Activated CD8-positive, alpha-beta T cell treated with anti-CD3 and anti-CD28 coated beads, Interleukin-2, amount 10 ng/mL, durations not matched to agents 7 days and 5 days (primary cell): ENCODE results near the gene SETD2. TPM values are rescaled to one million over a fixed set of nuclear protein-coding genes. Genes with fewer than 3 reads are reported as not detected.
A peak's percentile ranks its signal among the peaks of the same experiment; 100 is the strongest.
"Not testable (repeated sequence)": the region's sequence is repeated elsewhere in the genome, so short reads cannot be mapped to it uniquely, and the experiment has no call there.

Source experiments
- ATAC-seq: fragments of 150-1000 bp; cut with Tn5 transposase; one replicate; pipeline ENCODE4 v1.10.0; 2021; ENCODE audit warnings: moderate library complexity
- CTCF ChIA-PET: fragments of 350-600 bp; sonication (Branson Sonifier 250); formaldehyde crosslinking; loops from one replicate; lab custom pipeline; 2021; ENCODE audit warnings: antibody characterized with exemption; lab: Charles Lee
- POLR2A ChIA-PET: fragments of 350-600 bp; sonication (Branson Sonifier 250); formaldehyde crosslinking; loops from one replicate; lab custom pipeline; 2021; ENCODE audit warnings: antibody characterized with exemption; lab: Charles Lee
- DNase-seq: peaks from one replicate; pipeline ENCODE4 v3.0.0-alpha.2; 2020
- H3K27ac Mint-ChIP-seq: one replicate; pipeline ENCODE4 v1.8.0; 2021; ENCODE audit warnings: mild to moderate bottlenecking, mixed read lengths
- H3K27me3 Mint-ChIP-seq: one replicate; pipeline ENCODE4 v1.8.0; 2021; ENCODE audit warnings: low read depth, mixed read lengths
- H3K36me3 Mint-ChIP-seq: one replicate; pipeline ENCODE4 v1.8.0; 2021; ENCODE audit warnings: low read depth, mixed read lengths
- H3K4me1 Mint-ChIP-seq: one replicate; pipeline ENCODE4 v1.8.0; 2021; ENCODE audit warnings: low read depth, mixed read lengths
- H3K4me3 Mint-ChIP-seq: one replicate; pipeline ENCODE4 v1.8.0; 2021; ENCODE audit warnings: mild to moderate bottlenecking, mixed read lengths
- H3K9me3 Mint-ChIP-seq: one replicate; pipeline ENCODE4 v1.8.0; 2022; ENCODE audit warnings: mixed read lengths; ENCODE audit not compliant: insufficient read depth
- total RNA-seq, 2 experiments: library from RNA; stranded (reverse); gene quantifications; one replicate each; pipeline ENCODE4 v1.2.3, GENCODE V29; 2021

SETD2 gene
- total RNA-seq, 2 experiments from 2014 or later = 43.1 to 48.1 TPM

GRCh38 chr3:47031041-47031440, 132.9 kb downstream of the SETD2 start:
- not testable (repeated sequence) for H3K27me3 Mint-ChIP-seq, H3K4me3 Mint-ChIP-seq, DNase-seq, H3K9me3 Mint-ChIP-seq
- ATAC-seq = peak; percentile 82
- peak overlapping the region; percentile 75 for H3K27ac Mint-ChIP-seq
- peaks cover 29% of the 10 kb centered on the region for H3K4me1 Mint-ChIP-seq
- peaks cover 53% of the 10 kb centered on the region for H3K36me3 Mint-ChIP-seq
- ChIA-PET POLR2A (interaction anchor here (0.7 to 1.6 kb wide), 5 partner anchors 10 to 132 kb away, joined by 3 to 4 read pairs (median 3); no protein-coding TSS in a partner anchor), CTCF (interaction anchor here (1.2 to 5.1 kb wide), 3 partner anchors 10 to 293 kb away, joined by 4 to 34 read pairs (median 14); no protein-coding TSS in a partner anchor)

- no peak for ATAC-seq
- ChIA-PET POLR2A (interaction anchor here (0.6 kb wide), 1 partner anchor 49 kb away, joined by 5 read pairs; no protein-coding TSS in a partner anchor), CTCF (interaction anchor here (0.8 to 5.1 kb wide), 3 partner anchors 9 to 30 kb away, joined by 3 to 34 read pairs (median 3); no protein-coding TSS in a partner anchor)
- H3K27me3 Mint-ChIP-seq = no peaks in the 10 kb centered on the region
- no peak overlapping the region for H3K4me3 Mint-ChIP-seq
- no peaks in the 10 kb centered on the region for H3K9me3 Mint-ChIP-seq
- H3K4me1 Mint-ChIP-seq = peaks cover 29% of the 10 kb centered on the region
- peaks cover 38% of the 10 kb centered on the region for H3K36me3 Mint-ChIP-seq
- no peak overlapping the region for H3K27ac Mint-ChIP-seq
- no peak for DNase-seq
Measured at GRCh38 chr3:47028667-47029066, 135.2 kb downstream of the SETD2 start.

- Mint-ChIP-seq H3K4me1 (peaks cover 29% of the 10 kb centered on the region), H3K27ac (no peak overlapping the region), H3K27me3 (no peaks in the 10 kb centered on the region), H3K36me3 (peaks cover 36% of the 10 kb centered on the region), H3K9me3 (no peaks in the 10 kb centered on the region), H3K4me3 (no peak overlapping the region)
- ChIA-PET CTCF (interaction anchor here (0.8 to 5.1 kb wide), 3 partner anchors 9 to 29 kb away, joined by 3 to 34 read pairs (median 3); no protein-coding TSS in a partner anchor), POLR2A (no interaction called here)
- no peak for DNase-seq
- no peak for ATAC-seq
Measured at GRCh38 chr3:47028146-47028545, 135.8 kb downstream of the SETD2 start.

GRCh38 chr3:47026432-47026831, 137.5 kb downstream of the SETD2 start:
- POLR2A ChIA-PET, H3K27ac Mint-ChIP-seq, H3K9me3 Mint-ChIP-seq, ATAC-seq, H3K27me3 Mint-ChIP-seq, H3K4me3 Mint-ChIP-seq, DNase-seq, CTCF ChIA-PET: not testable (repeated sequence)
- Mint-ChIP-seq H3K36me3 (peaks cover 32% of the 10 kb centered on the region), H3K4me1 (peaks cover 22% of the 10 kb centered on the region)

GRCh38 chr3:47024932-47025331, 139.0 kb downstream of the SETD2 start:
- DNase-seq (no peak), ATAC-seq (no peak)
- H3K4me3 Mint-ChIP-seq = no peak overlapping the region
- H3K27me3 Mint-ChIP-seq = no peaks in the 10 kb centered on the region
- POLR2A ChIA-PET = no interaction called here
- no peaks in the 10 kb centered on the region for H3K9me3 Mint-ChIP-seq
- peaks cover 27% of the 10 kb centered on the region for H3K36me3 Mint-ChIP-seq
- CTCF ChIA-PET = interaction anchor here (1.2 kb wide), 1 partner anchor 14 kb away, joined by 3 read pairs; no protein-coding TSS in a partner anchor
- peaks cover 18% of the 10 kb centered on the region for H3K4me1 Mint-ChIP-seq
- no peak overlapping the region for H3K27ac Mint-ChIP-seq

GRCh38 chr3:47022641-47023071, 141.3 kb downstream of the SETD2 start:
- Mint-ChIP-seq H3K27me3 (no peaks in the 10 kb centered on the region), H3K4me3 (no peak overlapping the region), H3K9me3 (no peaks in the 10 kb centered on the region), H3K4me1 (peaks cover 39% of the 10 kb centered on the region), H3K36me3 (peaks cover 25% of the 10 kb centered on the region), H3K27ac (no peak overlapping the region)
- ChIA-PET POLR2A (interaction anchor here (0.7 kb wide), 1 partner anchor 121 kb away, joined by 3 read pairs; no protein-coding TSS in a partner anchor), CTCF (interaction anchor here (6.5 kb wide), 1 partner anchor 7 kb away, joined by 34 read pairs; no protein-coding TSS in a partner anchor)
- ATAC-seq (no peak), DNase-seq (no peak)

GRCh38 chr3:47020311-47020710, 143.6 kb downstream of the SETD2 start:
- no peak for ATAC-seq
- Mint-ChIP-seq H3K4me1 (peaks cover 58% of the 10 kb centered on the region), H3K27me3 (no peaks in the 10 kb centered on the region), H3K4me3 (no peak overlapping the region), H3K36me3 (peaks cover 30% of the 10 kb centered on the region), H3K27ac (peak overlapping the region; percentile 55), H3K9me3 (no peaks in the 10 kb centered on the region)
- ChIA-PET CTCF (interaction anchor here (6.5 kb wide), 1 partner anchor 10 kb away, joined by 34 read pairs; no protein-coding TSS in a partner anchor), POLR2A (interaction anchor here (1.1 kb wide), 1 partner anchor 11 kb away, joined by 3 read pairs; no protein-coding TSS in a partner anchor)
- DNase-seq = no peak

- peak; percentile 63 for DNase-seq
- POLR2A ChIA-PET = interaction anchor here (0.8 to 1.1 kb wide), 2 partner anchors 35 to 145 kb away, joined by 3 to 4 read pairs; partner anchors contain the start of gene SETD2
- peak; percentile 74 for ATAC-seq
- CTCF ChIA-PET = interaction anchor here (6.5 kb wide), 1 partner anchor 11 kb away, joined by 34 read pairs; no protein-coding TSS in a partner anchor
- no peak overlapping the region for H3K4me3 Mint-ChIP-seq
- peaks cover 65% of the 10 kb centered on the region for H3K4me1 Mint-ChIP-seq
- H3K36me3 Mint-ChIP-seq = peaks cover 35% of the 10 kb centered on the region
- H3K27ac Mint-ChIP-seq = peak overlapping the region; percentile 61
- H3K9me3 Mint-ChIP-seq = no peaks in the 10 kb centered on the region
- no peaks in the 10 kb centered on the region for H3K27me3 Mint-ChIP-seq
Measured at GRCh38 chr3:47019201-47019600, 144.7 kb downstream of the SETD2 start.

GRCh38 chr3:47018269-47018611, 145.7 kb downstream of the SETD2 start:
- CTCF ChIA-PET = interaction anchor here (1.8 to 6.5 kb wide), 2 partner anchors 12 to 306 kb away, joined by 6 to 34 read pairs; no protein-coding TSS in a partner anchor
- POLR2A ChIA-PET = interaction anchor here (0.8 to 2.2 kb wide), 4 partner anchors 34 to 146 kb away, joined by 3 to 6 read pairs (median 4); partner anchors contain the start of gene SETD2
- Mint-ChIP-seq H3K4me1 (peaks cover 66% of the 10 kb centered on the region), H3K4me3 (no peak overlapping the region), H3K27me3 (no peaks in the 10 kb centered on the region), H3K27ac (peak overlapping the region; percentile 84), H3K36me3 (peaks cover 39% of the 10 kb centered on the region), H3K9me3 (no peaks in the 10 kb centered on the region)
- DNase-seq = no peak
- ATAC-seq = no peak

- peaks cover 68% of the 10 kb centered on the region for H3K4me1 Mint-ChIP-seq
- peak; percentile 6 for ATAC-seq
- POLR2A ChIA-PET = interaction anchor here (0.8 to 2.2 kb wide), 3 partner anchors 37 to 265 kb away, joined by 3 to 6 read pairs (median 3); partner anchors contain the start of genes KIF9 and KLHL18
- no peaks in the 10 kb centered on the region for H3K9me3 Mint-ChIP-seq
- H3K36me3 Mint-ChIP-seq = peaks cover 39% of the 10 kb centered on the region
- CTCF ChIA-PET = interaction anchor here (1.8 to 6.5 kb wide), 2 partner anchors 12 to 306 kb away, joined by 6 to 34 read pairs; no protein-coding TSS in a partner anchor
- DNase-seq = no peak
- peak overlapping the region; percentile 84 for H3K27ac Mint-ChIP-seq
- H3K27me3 Mint-ChIP-seq = no peaks in the 10 kb centered on the region
- H3K4me3 Mint-ChIP-seq = peak overlapping the region; percentile 30
Measured at GRCh38 chr3:47017504-47018268, 146.2 kb downstream of the SETD2 start.

- ChIA-PET POLR2A (interaction anchor here (0.8 to 2.2 kb wide), 2 partner anchors 37 to 266 kb away, joined by 3 to 6 read pairs; partner anchors contain the start of genes KIF9 and KLHL18), CTCF (interaction anchor here (1.8 to 6.5 kb wide), 2 partner anchors 13 to 307 kb away, joined by 6 to 34 read pairs; no protein-coding TSS in a partner anchor)
- Mint-ChIP-seq H3K36me3 (peaks cover 39% of the 10 kb centered on the region), H3K4me3 (peak overlapping the region; percentile 30), H3K27ac (peak overlapping the region; percentile 84), H3K4me1 (peaks cover 72% of the 10 kb centered on the region), H3K9me3 (no peaks in the 10 kb centered on the region), H3K27me3 (no peaks in the 10 kb centered on the region)
- ATAC-seq = peak; percentile 68
- peak; percentile 71 for DNase-seq
Measured at GRCh38 chr3:47016934-47017435, 146.9 kb downstream of the SETD2 start.
